Measurements from ENCODE around the gene ICAM3.
"Not testable (repeated sequence)": the region's sequence is repeated elsewhere in the genome, so short reads cannot be mapped to it uniquely, and the experiment has no call there.

Gene ICAM3

DNA sequence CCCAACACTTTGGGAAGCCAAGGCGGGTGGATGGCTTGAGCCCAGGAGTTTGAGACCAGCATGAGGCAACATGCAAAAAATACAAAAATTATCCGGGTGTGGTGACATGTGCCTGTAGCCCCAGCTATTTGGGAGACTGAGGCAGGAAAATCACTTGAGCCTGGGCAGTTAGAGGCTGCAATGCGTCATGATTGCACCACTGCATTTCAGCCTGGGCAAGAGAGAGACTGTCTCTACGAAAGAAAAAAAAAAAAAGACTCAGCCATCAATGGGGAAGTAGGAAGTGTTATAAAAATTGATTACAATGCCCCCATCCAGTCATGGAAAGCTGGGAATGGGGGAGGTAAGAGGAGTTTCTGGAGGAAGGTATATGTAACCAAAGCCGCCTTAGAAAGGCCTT, 35.5 kb upstream of the ICAM3 start:
- TF ChIP-seq, protein P1, sequence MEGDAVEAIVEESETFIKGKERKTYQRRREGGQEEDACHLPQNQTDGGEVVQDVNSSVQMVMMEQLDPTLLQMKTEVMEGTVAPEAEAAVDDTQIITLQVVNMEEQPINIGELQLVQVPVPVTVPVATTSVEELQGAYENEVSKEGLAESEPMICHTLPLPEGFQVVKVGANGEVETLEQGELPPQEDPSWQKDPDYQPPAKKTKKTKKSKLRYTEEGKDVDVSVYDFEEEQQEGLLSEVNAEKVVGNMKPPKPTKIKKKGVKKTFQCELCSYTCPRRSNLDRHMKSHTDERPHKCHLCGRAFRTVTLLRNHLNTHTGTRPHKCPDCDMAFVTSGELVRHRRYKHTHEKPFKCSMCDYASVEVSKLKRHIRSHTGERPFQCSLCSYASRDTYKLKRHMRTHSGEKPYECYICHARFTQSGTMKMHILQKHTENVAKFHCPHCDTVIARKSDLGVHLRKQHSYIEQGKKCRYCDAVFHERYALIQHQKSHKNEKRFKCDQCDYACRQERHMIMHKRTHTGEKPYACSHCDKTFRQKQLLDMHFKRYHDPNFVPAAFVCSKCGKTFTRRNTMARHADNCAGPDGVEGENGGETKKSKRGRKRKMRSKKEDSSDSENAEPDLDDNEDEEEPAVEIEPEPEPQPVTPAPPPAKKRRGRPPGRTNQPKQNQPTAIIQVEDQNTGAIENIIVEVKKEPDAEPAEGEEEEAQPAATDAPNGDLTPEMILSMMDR (IDR thresholded peaks at IDR 0.05; ENCODE audit: extremely low read depth, missing control alignments) = no peak
- no peak for DNase-seq (ENCODE audit: low spot score)

DNA sequence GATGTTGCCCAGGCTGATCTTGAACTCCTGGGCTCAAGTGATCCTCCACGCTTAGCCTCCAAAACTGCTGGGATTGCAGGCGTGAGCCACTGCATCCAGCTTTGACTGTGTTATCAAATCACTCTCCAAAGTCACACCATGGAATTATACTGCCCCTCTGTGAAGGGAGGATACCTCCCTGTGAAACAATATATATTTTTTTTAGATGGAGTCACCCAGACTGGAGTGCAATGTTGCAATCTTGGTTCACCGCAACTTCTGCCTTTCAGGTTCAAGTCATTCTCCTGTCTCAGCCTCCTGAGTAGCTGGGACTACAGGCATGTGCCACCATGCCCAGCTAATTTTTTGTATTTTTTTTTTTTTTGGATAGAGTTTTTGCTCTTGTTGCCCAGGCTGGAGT, 33.3 kb upstream of the ICAM3 start:
- TF ChIP-seq, protein P1 (IDR thresholded peaks at IDR 0.05; ENCODE audit: extremely low read depth, missing control alignments) = no peak
- no peak for DNase-seq (ENCODE audit: low spot score)

DNA sequence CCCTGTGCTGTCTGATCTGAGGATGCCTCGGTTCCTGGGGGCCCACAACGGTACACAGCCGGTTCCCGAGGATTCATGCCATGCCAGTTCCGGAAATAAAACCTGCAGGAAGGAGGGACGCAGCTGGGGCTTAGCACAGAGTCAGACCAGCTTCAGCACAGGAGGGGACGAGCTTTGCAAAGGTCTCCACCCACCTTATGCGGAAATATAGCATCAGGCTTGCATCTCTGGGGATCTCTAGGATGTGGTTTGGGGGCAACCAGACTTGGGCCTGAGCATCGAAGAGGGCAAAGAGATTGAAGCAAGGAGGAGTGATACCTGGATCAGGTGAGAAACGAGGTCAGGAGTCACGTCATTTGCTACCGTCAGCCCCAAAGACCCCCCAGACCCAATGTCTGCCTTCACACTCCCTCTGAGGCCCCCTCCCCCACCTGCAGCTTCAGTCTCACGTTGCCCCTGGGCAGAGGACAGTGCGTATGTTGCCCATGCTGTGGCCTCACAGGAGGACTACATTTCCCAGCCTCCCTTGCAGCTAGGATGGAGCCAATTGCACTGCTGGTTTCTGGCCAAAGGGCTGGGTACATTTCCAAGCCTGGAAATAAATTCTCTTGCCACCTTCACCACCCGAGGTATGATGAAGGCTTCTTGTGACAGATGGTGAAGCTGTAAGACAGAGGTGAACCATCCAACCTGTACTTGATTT, 28.8 kb upstream of the ICAM3 start:
- DNase-seq (ENCODE audit: low spot score) = peak; percentile 10
- TF ChIP-seq, protein P1 (IDR thresholded peaks at IDR 0.05; ENCODE audit: extremely low read depth, missing control alignments) = no peak

DNA sequence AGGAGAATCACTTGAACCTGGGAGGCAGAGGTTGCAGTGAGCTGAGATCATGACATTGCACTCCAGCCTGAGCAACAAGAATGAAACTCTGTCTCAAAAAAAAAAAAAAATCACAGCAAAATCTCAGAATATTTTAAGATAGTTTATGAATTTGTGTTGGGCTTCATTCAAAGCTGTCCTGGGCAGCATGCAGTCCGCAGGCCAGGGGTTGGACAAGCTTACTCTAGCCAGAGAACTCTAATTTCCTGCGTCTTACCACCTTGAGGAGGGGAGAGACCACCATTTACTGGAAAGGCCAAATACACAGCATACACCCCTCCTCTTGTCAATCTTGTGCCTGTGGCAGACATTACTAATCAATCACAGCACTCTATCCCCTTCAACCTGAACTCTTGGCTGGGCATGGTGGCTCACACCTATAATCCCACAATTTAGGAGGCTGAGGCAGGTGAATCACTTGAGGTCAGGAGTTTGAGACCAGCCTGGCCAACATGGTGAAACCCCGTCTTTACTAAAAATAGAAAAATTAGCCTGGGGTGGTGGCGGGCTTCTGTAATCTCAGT, 27.6 kb upstream of the ICAM3 start:
- not testable (repeated sequence) for DNase-seq (ENCODE audit: low spot score)

DNA sequence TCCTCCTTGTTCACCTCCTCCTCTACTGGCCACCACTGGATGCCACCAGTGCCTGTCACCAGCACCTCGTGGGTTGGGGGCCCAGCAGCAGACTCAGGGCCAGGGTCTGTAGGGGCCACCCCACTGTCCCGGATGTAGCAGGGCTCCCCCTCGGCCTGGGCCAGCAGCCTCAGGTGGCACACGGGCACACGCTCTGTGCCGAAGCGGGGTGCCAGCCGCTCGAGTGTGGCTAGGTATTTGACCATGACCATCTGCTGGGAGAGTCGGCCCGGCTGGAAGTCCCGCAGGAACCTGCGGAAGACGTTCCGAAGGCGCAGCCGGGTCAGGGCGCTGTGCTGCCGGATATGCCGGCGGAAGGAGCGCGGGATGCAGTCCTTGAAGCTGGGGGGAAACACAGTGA, 26.1 kb upstream of the ICAM3 start:
- no peak for DNase-seq (ENCODE audit: low spot score)
- TF ChIP-seq, protein P1 (IDR thresholded peaks at IDR 0.05; ENCODE audit: extremely low read depth, missing control alignments) = no peak

DNA sequence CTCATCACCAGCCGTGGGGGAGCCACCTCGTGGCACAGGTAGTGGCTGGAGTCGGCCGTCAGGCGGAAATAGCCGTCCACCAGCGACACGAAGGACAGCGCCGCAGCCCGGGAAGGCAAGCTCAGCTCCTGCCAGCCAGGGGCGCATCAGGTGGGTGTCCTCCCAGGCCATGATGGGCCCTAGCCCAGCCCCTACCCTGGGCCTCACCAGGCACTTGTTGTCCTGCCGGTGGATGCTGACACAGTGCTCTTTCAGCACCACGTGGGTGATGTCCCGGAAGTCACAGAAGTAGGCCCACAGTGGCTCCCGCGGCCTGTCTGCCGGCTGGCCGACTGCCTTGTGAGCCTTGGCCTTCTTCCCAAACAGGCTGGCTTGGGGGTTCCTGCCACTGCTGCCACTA, 25.2 kb upstream of the ICAM3 start:
- TF ChIP-seq, protein P1 (IDR thresholded peaks at IDR 0.05; ENCODE audit: extremely low read depth, missing control alignments) = no peak
- DNase-seq (ENCODE audit: low spot score) = no peak

DNA sequence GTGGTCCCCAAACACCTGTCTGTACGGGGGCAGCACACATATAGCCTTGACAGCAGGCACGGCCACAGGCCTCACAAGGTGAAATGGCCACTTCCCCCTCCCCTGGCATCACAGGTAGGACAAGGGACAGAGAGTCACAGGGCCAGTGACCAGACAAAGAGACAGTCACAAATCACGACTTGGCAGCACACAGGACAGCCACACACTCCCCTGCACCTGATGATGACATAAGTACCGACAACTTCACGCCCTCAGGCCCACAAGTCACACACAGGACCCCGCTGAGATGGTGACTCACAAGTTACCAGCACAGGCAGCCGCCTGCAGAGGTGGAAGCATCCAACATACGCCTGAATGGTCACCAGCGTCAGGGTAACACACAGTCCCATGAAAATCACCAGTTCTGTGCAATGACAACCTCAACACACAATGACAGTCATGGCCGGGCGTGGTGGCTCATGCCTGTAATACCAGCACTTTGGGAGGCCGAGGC, 24.4 kb upstream of the ICAM3 start:
- TF ChIP-seq, protein P1 (IDR thresholded peaks at IDR 0.05; ENCODE audit: extremely low read depth, missing control alignments) = no peak
- no peak for DNase-seq (ENCODE audit: low spot score)

DNA sequence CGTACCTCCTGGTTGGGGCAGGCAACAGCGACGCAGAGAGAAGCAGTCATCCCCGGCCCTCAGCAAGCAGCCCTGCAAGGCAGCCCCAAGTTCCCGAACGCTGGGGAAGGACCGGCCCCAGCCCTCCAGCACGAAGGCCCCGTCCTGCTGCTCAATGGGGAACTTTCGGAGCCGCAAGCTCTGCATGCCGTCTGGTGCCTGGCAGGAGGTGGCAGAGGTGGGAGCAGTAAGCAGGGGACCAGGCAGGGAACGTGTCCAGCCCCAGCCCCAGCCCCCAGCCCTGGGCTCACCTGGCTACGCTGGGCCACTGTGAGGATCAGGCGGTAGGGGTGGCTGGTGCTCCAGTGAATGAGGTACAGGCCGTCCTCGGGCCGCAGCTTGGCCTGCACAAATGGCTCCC, 22.8 kb upstream of the ICAM3 start:
- TF ChIP-seq, protein P1 (IDR thresholded peaks at IDR 0.05; ENCODE audit: extremely low read depth, missing control alignments) = no peak
- DNase-seq (ENCODE audit: low spot score) = no peak
